Measurements from ENCODE around the gene PDGFB.

DNA sequence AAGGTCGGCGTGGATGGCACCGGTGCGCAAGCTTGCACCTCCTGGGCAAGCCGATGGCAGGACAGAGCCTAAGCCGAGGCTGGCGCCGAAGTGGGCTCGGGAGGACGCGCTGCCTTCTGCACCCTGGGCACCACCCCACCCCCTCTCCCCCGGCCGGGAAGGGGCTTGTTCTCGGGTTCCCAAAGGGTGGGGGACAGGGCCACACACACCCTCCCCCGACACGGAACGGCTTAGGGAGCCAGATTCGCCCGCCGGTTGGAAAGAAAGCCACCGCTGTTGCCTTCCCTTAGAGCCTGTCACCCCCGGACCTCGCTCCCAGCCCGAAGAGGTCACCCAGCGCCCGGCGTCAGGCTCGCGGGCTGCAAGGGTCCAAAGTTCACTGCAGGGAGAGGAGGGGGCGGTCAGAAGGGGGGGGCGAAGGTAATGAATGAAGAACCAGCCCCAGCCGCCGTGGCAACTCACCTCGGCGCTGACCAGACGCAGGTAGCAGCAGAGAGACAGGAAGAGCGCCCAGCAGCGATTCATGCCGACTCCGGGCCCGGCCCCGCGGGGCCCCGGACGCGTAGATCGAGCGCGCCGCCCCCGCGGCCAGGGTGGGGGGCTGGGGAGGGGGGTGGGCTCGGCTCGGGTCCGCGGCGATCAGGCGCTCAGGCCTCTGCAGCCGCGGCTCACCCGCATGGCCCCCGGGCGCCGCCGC, 1.2 kb downstream of the PDGFB start:
- no peak for TF ChIP-seq POLR2A (IDR thresholded peaks at IDR 0.05)
- TF ChIP-seq, protein P1, sequence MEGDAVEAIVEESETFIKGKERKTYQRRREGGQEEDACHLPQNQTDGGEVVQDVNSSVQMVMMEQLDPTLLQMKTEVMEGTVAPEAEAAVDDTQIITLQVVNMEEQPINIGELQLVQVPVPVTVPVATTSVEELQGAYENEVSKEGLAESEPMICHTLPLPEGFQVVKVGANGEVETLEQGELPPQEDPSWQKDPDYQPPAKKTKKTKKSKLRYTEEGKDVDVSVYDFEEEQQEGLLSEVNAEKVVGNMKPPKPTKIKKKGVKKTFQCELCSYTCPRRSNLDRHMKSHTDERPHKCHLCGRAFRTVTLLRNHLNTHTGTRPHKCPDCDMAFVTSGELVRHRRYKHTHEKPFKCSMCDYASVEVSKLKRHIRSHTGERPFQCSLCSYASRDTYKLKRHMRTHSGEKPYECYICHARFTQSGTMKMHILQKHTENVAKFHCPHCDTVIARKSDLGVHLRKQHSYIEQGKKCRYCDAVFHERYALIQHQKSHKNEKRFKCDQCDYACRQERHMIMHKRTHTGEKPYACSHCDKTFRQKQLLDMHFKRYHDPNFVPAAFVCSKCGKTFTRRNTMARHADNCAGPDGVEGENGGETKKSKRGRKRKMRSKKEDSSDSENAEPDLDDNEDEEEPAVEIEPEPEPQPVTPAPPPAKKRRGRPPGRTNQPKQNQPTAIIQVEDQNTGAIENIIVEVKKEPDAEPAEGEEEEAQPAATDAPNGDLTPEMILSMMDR (IDR thresholded peaks at IDR 0.05), result no peak
- no peak for TF ChIP-seq EP300 (IDR thresholded peaks at IDR 0.05)

All from upper lobe of left lung (tissue), 4 donors.